Esophagus muscularis mucosa (tissue), 4 donors: Measurements from ENCODE around the gene SHPK. TPM values are rescaled to one million over a fixed set of nuclear protein-coding genes. Genes with fewer than 3 reads are reported as not detected.

Experiments
- DNase-seq: peaks from one replicate; pipeline ENCODE4 v3.0.0-alpha.2; 2017; ENCODE audit errors: extremely low spot score
- H3K27ac ChIP-seq, 4 donors: fragments of 200-600 bp; sonication (generic); replicated peaks in 1 of 4; 1 replicate in 3 of 4; 2 replicates in 1 of 4; pipeline ENCODE4 v1.5.1; 2016 to 2019; ENCODE audit warnings: mild to moderate bottlenecking in 1 of 4
- H3K27me3 ChIP-seq, 4 donors: fragments of 200-600 bp; sonication (generic); one replicate each; pipeline versions ENCODE4 v1.5.1 to v1.6.0; 2016 to 2019
- H3K36me3 ChIP-seq, 4 donors: fragments of 200-600 bp; sonication (generic); one replicate each; pipeline ENCODE4 v1.5.1; 2016 to 2019
- H3K4me1 ChIP-seq, 4 donors: fragments of 200-600 bp; sonication (generic); one replicate each; pipeline ENCODE4 v1.5.1; 2016 to 2019
- H3K4me3 ChIP-seq, 4 donors: fragments of 200-600 bp; sonication (generic); 1 replicate in 2 of 4; 2 replicates in 2 of 4; pipeline ENCODE4 v1.5.1; 2016 to 2019; ENCODE audit warnings: mild to moderate bottlenecking in 4 of 4, moderate library complexity in 1 of 4
- H3K9me3 ChIP-seq, 4 donors: fragments of 200-600 bp; sonication (generic); 1 replicate in 3 of 4; 2 replicates in 1 of 4; pipeline ENCODE4 v1.5.1; 2016 to 2019
- EP300 ChIP-seq: sonication (generic); formaldehyde crosslinking; IDR thresholded peaks from one replicate; pipeline ENCODE4 v1.6.1; 2017; ENCODE audit warnings: antibody characterized with exemption
- POLR2A ChIP-seq: fragments of 450-650 bp; IDR thresholded peaks from one replicate; pipeline ENCODE4 v1.6.1; 2017; ENCODE audit warnings: antibody characterized with exemption, moderate library complexity, mild to moderate bottlenecking, low read depth
- POLR2AphosphoS5 ChIP-seq, 2 donors: sonication (generic); formaldehyde crosslinking; IDR thresholded peaks; one replicate each; pipeline ENCODE4 v1.6.1; 2017; ENCODE audit warnings: antibody characterized with exemption in 2 of 2
- WGBS: methylation state at CpG from one replicate; pipeline ENCODE4 v1.1.5; 2018; 5-methylcytosine and 5-hydroxymethylcytosine counted together
- intact Hi-C: fragments of 100-400 bp; cut with DNase I; formaldehyde crosslinking; loops from one replicate; pipeline ENCODE4 v1.15.1; 2023
- total RNA-seq, 4 donors: library from RNA; depleted of rRNA; stranded (reverse); fragments of >200 nt; gene quantifications; one replicate each; pipeline versions ENCODE4 v1.1.0 to v1.2.1, GENCODE V29; 2016
- TF ChIP-seq, protein P1 (sequence below), 3 experiments: fragments of 200-600 bp in 2 of 3; fragments of 450-650 bp in 1 of 3; sonication (generic) in 2 of 3; IDR thresholded peaks; one replicate each; pipeline ENCODE4 v1.5.1; 2017 to 2019; ENCODE audit warnings: antibody characterized with exemption in 3 of 3, mild to moderate bottlenecking in 2 of 3, moderate library complexity in 1 of 3

SHPK gene
- total RNA-seq, 4 donors from 2014 or later = 5.0 to 10.7 (median 5.6) TPM

DNA sequence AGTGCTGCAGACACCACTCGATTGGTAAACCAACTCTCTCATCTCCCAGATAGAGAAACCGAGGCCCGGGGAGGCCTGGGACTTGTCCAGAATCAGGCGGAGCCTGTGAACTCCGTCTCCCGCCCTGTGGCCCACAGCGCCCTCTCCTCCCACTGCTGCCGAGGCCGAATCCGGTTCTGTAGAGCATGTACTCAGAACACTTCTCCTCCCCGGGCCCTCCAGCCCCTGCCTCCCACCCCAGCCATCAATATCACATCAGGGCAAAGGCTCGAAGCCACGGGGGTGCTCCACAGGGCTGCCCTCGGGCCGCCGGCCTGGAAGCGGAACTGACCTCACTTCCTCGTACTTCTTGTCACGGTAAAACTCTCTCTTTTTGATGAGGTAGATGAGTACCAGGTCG, 45.5 kb upstream of the SHPK start:
- intact Hi-C loops = no loop called here
- WGBS = 85% methylated on average over 18 of the region's 20 CpGs
- Histone ChIP-seq H3K27ac (no peak overlapping the region), H3K9me3 (no peaks in the 10 kb centered on the region), H3K27me3 (peaks cover 0 to 75% (median 2%) of the 10 kb centered on the region in 4 donors), H3K4me1 (no peaks in the 10 kb centered on the region), H3K36me3 (no peaks in the 10 kb centered on the region), H3K4me3 (no peak overlapping the region)
- no peak for DNase-seq
- TF ChIP-seq, protein P1, sequence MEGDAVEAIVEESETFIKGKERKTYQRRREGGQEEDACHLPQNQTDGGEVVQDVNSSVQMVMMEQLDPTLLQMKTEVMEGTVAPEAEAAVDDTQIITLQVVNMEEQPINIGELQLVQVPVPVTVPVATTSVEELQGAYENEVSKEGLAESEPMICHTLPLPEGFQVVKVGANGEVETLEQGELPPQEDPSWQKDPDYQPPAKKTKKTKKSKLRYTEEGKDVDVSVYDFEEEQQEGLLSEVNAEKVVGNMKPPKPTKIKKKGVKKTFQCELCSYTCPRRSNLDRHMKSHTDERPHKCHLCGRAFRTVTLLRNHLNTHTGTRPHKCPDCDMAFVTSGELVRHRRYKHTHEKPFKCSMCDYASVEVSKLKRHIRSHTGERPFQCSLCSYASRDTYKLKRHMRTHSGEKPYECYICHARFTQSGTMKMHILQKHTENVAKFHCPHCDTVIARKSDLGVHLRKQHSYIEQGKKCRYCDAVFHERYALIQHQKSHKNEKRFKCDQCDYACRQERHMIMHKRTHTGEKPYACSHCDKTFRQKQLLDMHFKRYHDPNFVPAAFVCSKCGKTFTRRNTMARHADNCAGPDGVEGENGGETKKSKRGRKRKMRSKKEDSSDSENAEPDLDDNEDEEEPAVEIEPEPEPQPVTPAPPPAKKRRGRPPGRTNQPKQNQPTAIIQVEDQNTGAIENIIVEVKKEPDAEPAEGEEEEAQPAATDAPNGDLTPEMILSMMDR (IDR thresholded peaks at IDR 0.05) = no peak
- TF ChIP-seq POLR2A (no peak), POLR2AphosphoS5 (IDR thresholded peaks at IDR 0.05) (no peak), EP300 (no peak)

DNA sequence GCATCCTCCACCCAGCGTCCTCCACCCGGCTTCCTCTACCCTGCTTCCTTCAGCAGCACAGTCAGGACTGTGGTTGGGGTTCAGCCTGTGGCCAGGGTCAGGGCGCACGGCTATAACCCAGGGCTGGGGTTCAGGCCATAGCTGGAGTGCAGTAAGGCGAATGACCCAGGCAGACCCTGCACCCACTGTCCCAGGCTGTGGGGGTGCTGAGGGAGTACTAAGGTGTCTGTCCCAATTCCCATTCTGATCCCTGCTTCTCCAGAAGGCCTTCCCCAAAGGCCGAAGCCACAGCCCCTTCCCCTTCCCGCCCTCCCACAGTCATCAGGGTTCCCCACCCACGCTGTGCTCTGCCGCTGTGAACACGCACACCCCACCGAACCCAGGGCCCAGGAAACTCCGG, 45.0 kb upstream of the SHPK start:
- no peak overlapping the region for H3K4me3 ChIP-seq
- H3K4me1 ChIP-seq = no peaks in the 10 kb centered on the region
- H3K27ac ChIP-seq = no peak overlapping the region
- no peaks in the 10 kb centered on the region for H3K36me3 ChIP-seq
- 92% methylated on average over 9 of the region's 12 CpGs for WGBS
- no peaks in the 10 kb centered on the region for H3K9me3 ChIP-seq
- peaks cover 0 to 75% (median 2%) of the 10 kb centered on the region in 4 donors for H3K27me3 ChIP-seq
- TF ChIP-seq POLR2A (no peak), POLR2AphosphoS5 (IDR thresholded peaks at IDR 0.05) (no peak), EP300 (no peak)
- TF ChIP-seq, protein P1 (IDR thresholded peaks at IDR 0.05) = no peak
- no peak for DNase-seq
- intact Hi-C loops = no loop called here

DNA sequence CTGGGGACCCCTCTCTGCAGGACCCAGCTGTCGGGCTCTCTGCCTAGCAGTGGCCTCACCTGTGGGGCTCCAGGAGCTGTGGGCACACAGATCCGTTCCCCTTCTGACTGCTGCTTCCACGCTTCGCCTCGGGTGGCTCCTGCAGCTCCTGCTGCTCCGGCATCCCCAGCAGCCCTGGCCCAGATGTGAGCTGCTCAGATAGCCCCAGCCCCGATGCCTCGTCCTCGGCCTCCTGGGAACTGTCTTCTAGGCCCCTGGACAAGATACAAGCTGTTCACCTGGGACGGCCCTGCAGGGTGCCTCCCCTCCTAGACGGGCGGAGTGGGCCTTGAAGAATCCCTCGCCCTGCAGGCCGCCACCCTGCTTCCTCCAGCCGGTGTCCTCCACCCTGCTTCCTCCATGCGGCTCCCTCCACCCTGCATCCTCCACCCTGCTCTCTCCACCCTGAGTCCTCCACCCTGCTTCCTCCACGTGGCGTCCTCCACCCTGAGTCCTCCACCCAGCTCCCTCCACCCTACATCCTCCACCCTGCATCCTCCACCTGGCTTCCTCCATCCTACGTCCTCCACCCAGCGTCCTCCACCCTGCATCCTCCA, 43.6 kb upstream of the SHPK start:
- H3K36me3 ChIP-seq = no peaks in the 10 kb centered on the region
- WGBS = 59% methylated on average over 18 of the region's 20 CpGs
- no peaks in the 10 kb centered on the region for H3K9me3 ChIP-seq
- peaks cover 0 to 66% (median 2%) of the 10 kb centered on the region in 4 donors for H3K27me3 ChIP-seq
- DNase-seq = no peak
- no peak for TF ChIP-seq EP300
- TF ChIP-seq, protein P1 (IDR thresholded peaks at IDR 0.05) = no peak
- TF ChIP-seq POLR2A = no peak
- TF ChIP-seq POLR2AphosphoS5 (IDR thresholded peaks at IDR 0.05) = no peak
- H3K4me1 ChIP-seq = no peaks in the 10 kb centered on the region
- intact Hi-C loops = no loop called here
- H3K27ac ChIP-seq = no peak overlapping the region
- no peak overlapping the region for H3K4me3 ChIP-seq

DNA sequence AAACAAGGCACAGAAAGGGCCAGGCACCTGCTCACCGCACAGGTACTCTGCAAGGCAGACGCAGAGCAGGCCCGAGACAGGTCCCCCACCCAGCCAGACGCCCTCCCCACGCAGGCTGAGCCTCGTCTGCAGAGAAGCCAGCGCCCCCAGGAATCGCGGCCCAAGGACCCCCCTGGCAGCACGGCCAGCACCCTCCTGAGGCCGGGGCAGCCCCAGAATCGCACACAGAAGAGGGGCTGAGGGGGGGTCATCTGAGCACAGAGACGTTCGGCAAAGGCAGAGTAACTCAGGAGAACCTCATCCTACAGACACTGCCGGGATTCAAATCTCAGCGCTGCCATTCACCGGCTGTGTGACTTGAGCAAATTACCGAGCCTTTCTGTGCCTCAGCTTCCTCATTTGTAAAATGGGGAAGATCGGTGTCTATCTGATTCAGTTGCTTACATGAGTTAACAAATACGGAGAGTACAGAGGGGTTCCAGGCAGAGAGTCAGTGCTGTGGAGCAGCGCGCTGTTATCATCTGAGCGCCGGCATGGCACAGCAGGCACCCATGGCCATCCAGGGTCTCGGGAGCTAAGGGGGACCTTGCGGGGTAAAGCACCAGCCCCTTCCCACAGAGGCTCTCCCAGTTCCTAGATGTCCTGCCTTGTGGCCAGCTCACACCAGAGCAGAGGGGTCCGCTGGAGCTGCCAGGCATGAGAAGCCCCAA, 42.9 kb upstream of the SHPK start:
- H3K4me3 ChIP-seq = no peak overlapping the region
- no peaks in the 10 kb centered on the region for H3K4me1 ChIP-seq
- no peak overlapping the region for H3K27ac ChIP-seq
- intact Hi-C loops = no loop called here
- no peak for DNase-seq
- peaks cover 0 to 59% (median 2%) of the 10 kb centered on the region in 4 donors for H3K27me3 ChIP-seq
- no peak for TF ChIP-seq EP300
- TF ChIP-seq POLR2AphosphoS5 (IDR thresholded peaks at IDR 0.05) = no peak
- TF ChIP-seq POLR2A = no peak
- TF ChIP-seq, protein P1 (IDR thresholded peaks at IDR 0.05) = no peak
- H3K36me3 ChIP-seq = no peaks in the 10 kb centered on the region
- WGBS = 78% methylated on average over 18 of the region's 27 CpGs
- no peaks in the 10 kb centered on the region for H3K9me3 ChIP-seq
